LNCAP (cell line): ENCODE results near the gene ANKH.

ENCODE experiments used
- TF ChIP-seq, protein P1 (sequence below): fragments of 450-650 bp; IDR thresholded peaks from 2 replicates; pipeline ENCODE4 v1.5.1; 2017; ENCODE audit warnings: mild to moderate bottlenecking

Gene ANKH

DNA sequence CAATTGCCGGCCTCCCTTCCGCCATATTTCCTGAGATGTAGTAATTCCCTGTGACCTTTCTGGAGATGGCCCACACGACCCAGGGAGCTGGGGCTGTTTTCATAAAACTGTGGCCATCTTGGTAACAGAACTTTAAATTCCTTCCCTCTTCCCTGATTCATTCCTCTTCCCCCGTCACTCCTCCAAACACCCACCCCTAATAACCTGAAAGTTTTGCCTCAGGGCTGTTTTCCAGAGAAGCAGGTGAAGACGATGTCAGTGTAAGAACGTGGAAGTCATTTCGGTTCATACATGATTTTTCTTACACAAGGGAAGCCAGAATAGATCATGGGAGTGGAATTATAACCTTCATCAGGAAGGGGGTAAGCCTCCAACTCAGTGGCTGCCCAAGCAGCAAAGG, 40.6 kb upstream of the ANKH start:
- TF ChIP-seq, protein P1, sequence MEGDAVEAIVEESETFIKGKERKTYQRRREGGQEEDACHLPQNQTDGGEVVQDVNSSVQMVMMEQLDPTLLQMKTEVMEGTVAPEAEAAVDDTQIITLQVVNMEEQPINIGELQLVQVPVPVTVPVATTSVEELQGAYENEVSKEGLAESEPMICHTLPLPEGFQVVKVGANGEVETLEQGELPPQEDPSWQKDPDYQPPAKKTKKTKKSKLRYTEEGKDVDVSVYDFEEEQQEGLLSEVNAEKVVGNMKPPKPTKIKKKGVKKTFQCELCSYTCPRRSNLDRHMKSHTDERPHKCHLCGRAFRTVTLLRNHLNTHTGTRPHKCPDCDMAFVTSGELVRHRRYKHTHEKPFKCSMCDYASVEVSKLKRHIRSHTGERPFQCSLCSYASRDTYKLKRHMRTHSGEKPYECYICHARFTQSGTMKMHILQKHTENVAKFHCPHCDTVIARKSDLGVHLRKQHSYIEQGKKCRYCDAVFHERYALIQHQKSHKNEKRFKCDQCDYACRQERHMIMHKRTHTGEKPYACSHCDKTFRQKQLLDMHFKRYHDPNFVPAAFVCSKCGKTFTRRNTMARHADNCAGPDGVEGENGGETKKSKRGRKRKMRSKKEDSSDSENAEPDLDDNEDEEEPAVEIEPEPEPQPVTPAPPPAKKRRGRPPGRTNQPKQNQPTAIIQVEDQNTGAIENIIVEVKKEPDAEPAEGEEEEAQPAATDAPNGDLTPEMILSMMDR = no peak

DNA sequence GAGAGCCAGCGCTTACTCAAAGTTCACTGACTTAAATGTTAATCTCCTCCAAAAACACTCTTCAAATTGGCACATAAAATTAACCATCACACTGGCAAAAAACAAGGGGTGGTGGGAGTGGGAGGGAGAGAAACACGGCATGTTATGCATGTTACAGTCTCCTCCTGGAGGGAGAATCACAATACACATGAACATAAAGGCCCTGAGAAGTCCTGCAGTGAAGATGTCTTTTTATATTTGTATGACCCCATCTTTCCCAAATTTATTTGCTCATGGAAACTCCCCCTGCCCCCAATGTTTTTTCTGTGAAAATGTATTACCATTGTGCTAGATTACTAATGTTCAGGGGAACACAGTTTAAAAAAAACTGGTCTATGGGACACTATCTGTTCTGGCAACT, 37.8 kb upstream of the ANKH start:
- TF ChIP-seq, protein P1 = no peak

DNA sequence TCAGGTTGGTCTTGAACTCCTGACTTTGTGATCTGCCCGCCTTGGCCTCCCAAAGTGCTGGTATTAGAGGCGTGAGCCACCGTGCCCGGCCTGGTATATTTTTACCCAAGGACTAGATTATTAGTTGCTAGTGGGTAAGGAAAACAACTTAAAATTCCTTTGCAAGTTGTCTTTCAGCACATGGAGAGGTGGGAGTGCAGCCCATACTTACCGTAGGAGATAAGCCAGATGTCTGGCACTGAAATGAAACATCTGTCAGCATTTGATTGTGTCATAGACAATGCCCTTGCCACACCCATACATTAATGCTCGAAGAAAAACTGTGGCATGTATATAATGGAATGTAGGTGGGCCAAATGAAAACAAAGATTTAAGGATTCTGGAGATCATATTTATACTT, 36.6 kb upstream of the ANKH start:
- TF ChIP-seq, protein P1 = no peak

DNA sequence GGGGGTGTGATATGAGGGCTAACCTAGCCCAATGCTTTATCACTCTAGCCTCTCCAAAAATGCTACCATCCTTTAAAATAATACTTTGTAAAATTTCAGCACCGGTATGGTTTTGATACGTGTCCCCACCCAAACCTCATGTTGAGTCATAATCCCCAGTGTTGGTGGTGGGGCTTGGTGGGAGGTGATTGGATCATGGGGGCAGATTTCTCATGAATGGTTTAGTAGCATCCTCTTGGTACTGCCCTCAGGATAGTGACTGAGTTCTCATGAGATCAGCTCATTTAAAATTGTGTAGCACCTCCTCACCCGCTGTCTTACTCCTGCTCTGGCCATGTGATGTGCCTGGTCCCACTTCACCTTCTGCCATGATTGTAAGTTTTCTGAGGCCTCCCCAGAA, 35.0 kb upstream of the ANKH start:
- TF ChIP-seq, protein P1 = no peak

DNA sequence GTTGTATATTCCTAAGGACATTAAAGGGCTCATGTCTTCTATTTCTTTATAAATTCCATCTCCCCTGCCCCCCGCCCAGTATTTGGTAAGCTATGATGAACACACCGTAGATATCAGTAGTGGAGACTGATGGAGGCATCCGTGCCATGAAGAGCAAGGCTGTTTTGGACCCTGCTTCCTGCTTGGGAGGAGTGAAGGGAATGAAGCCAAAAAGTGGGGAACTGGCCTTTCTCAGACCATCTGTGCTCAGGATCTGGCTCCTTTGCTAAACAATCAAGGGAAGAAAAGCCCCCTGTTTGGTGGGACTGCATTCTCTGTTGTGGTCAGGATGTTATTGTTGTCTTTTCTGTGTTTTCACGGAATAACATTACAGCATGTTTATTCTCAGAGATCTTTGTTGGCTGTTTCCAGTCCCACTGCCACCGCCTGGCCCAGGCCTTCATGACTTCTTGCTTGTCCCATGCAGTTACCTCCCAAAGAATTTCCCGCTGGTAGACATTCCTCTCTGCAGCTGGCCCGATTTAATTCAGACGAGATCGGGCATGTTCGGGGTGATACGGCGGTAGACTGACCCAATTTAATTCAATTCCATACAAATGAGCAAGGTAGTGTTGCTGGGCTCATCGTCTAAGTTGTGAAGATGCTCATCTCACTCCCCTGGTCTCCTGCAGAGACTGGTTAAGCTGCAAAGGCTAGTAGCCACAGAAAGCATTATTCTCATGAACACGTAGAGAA, 31.4 kb upstream of the ANKH start:
- TF ChIP-seq, protein P1 = no peak

DNA sequence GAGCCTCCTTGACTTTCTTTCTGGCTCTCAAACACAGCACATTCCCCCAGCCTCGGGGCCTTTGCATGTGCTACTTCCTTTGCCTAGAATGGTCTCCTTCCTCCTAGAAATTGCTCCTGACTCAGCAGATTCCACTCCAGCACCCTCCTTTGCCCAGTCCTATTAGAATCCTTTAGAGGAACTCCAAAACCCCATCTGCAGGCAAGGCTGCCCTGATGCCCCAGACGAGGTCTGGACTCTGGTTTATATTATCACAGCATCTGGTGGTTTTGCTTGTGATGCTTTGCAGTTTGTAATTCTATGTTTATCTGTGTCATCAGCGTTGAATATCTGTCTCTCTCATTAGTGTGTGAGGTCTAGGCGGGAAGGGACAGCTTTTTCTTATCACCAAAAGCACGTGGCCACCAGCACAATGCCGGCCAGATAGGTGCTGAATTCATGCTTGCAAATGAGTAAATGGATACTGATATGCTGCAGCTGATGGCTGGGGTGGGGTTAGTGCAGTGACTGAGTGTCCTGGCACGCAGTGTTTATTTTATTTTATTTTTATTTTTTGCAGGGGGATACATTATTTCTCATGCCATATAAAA, 30.0 kb upstream of the ANKH start:
- TF ChIP-seq, protein P1 = no peak

DNA sequence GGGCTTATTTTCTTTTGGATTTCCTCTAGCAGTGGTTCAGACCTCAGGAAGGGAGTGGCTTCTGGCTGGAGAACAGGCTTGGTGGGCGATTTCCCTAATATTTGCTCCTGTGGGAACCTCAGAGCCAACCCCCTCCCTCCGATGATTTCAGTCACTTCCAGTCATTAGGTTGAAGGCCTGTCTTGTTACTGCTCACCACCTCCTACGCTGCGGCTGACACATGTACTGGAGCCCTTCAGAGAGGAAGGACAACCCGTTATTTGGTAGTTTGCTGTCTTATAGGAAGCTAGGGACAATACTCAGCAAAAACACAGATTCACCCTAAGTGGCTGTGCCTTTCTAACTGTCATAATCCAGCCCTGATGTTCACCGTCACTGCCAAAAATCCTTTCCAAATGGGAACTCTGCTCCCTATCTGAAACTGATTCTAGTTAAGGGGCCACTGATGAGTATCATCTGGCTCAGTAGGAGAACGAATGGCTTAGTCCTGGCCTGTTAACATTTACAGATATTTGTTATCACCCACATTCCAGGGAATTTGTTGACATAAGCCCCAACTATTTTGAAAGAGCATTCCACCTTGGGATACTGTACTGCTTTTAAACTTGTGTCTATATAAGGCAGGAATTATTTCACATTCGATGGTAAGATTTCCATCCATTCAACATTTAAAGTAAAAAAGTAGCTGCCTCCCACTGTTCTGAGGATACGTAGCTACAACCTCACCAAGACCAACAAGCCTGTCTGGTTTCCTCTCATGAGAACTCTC, 29.3 kb upstream of the ANKH start:
- TF ChIP-seq, protein P1 = no peak
